HG03103 (cell line): ENCODE measurements around the gene MT1A.
"Not testable (repeated sequence)": the region's sequence is repeated elsewhere in the genome, so short reads cannot be mapped to it uniquely, and the experiment has no call there.

Experiments
- ATAC-seq: cut with Tn5 transposase; IDR thresholded peaks from one replicate; pipeline ENCODE4 v1.9.1; 2021; ENCODE audit warnings: low read depth; ENCODE audit not compliant: unreplicated experiment

The MT1A gene

DNA sequence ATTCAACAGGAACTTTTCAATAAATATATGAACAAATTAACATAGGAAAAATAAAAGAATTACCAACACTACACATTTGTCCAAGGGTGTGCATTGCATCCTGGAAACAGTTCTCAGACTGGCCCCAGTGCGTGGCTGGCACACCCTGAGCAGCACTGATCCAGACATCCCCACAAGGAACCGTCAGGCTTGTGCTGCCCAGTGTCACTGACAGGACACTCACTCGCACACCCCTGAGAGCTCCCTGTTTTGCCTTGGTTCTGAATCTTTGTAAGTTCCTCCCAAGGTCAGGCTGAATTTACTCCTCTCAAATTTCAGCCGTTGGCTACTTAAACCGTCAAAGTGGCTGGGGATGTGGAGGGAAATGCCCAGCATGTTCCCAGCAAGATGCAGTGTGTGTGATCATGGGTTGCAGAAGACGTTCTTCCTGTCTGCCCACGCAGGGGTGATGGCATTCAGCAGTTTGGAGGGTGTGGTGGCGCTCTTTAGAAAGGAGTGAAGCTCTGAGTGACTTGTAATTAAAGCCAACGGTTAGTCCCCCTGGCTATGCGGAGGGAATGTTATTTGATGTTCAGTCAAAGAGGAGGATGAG is 28.4 kb upstream of the MT1A start:
- ATAC-seq, result no peak

DNA sequence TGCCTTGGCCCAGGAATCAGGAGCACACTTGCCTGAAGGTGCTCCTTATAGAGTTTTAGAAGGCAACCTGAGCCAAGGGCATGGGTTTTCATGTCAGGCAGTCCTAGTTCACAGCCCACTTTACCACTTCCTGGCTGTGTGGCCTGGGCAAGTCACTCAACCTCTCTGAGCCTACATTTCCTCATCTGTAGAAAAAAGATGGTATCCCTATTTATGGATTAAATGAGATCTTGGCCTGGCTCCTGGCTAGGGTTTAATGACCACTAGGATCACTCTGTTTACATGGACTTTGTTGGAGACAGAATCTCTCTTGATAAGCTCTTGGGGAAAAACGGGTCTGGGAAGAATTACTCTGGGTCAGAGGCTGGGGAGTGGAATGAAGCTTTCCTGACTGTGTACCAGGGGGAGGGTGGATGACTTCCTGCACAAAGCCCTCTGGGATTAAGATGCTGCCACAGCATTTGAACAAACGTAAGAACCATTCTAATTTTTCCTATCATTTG is 27.8 kb upstream of the MT1A start:
- ATAC-seq, result no peak

DNA sequence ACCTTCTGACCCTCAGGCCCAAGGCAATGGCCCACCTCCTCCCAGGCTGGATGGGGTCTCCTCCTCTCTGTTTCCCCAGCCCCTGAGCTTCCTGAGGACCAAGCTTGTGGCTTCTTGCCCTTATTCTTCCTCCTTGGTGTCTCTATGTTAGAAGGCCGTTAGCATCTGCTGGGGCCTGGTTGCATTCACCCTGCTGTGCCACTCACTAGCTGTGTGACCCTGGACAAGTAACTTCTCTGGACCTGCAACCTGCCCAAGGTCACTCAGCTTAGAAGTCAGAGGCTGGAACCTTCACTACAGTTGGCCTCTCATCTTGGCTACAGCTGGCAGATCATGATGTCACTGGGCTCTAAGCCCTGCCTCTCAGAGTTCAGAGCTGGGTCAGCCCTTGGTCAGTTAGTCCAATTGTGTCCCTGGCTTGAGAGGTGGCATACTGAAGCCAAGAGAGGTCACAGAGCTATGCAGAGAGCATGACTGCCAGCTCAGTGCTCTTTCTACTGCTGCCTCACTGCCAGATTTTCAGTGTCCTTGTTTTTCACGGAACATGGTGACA is 27.1 kb upstream of the MT1A start:
- no peak for ATAC-seq

DNA sequence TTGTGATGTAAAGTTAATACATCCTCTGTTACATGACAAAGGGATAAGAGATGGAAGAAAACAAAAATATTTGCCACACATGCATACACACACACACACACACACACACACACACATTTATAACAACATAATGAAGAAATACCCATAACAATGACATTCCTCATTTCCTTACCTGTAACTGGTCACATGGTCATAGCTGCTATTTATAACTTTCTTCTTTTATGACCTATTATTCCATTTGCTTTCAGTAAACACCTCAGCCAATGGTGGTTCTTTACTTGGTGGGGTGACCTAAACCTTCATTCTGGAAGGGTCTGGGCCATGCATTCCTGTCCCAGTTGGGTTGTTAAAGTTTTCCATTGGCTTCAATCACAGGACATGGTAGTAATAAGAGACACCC is 24.8 kb upstream of the MT1A start:
- ATAC-seq, result no peak

DNA sequence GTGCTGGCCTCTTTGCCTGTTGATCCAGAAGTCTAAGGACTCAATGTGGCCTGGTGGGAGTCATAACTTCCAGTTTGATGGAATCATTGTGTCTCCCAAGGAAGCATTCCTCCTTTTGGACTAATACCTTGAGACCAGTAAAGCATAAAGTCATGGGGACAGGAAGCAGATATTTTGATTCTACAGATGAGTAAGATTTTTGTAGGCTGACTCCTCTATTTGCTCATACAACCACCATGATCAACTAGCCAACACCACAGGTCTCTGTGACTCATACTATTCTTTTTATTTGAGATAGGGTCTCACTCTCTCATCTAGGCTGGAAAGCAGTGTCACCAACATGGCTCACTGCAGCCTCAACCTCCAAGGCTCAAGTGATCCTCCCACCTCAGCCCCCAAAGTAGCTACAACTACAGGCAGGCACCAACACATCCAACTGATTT is 23.9 kb upstream of the MT1A start:
- ATAC-seq, result no peak

DNA sequence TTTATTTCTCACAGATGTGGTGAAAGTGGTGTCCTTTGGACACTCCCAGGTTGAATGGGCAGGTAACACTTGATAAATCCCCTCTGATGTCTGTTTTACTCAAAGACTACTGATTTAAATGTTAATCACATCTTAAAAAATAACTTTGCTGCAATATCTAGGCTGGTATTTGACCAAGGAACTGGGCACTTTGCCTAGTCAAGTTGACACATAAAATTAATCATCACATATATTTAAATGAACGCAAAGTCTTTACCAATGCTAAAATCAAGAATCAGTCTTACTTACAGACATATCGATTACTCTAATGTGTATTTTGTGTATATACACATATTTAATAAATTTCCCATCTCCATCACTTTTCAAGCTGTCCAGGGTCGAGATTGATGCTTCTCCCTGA is 23.1 kb upstream of the MT1A start:
- no peak for ATAC-seq

DNA sequence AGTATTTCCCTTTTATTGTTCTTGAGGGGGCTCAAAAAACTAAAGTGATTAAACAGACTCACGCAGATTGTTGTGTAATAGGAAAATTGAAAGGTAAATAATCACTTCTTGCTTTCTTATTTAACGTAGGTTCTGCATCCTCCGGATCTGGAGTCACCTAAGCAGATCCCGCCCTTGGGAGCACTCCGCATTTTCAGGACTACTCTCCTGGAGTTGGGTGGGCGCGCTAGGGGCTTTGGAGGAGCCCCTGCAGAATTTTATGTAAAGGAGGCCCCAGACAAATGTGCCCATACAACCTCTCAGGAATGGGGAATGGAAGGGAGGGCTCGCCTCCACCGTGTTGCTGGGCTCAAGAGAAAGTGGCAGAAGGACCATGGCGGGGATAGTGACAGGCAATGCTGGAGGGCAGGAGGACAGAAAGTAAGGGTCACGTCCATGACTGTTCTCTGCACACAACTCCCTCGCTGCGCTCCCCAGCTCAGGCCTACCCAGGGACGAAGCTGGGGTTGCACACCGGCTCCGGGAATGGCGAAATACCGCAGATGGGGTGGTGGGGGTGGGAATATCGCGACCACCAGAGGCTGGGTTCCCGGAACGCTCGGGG is 21.8 kb upstream of the MT1A start:
- no peak for ATAC-seq

DNA sequence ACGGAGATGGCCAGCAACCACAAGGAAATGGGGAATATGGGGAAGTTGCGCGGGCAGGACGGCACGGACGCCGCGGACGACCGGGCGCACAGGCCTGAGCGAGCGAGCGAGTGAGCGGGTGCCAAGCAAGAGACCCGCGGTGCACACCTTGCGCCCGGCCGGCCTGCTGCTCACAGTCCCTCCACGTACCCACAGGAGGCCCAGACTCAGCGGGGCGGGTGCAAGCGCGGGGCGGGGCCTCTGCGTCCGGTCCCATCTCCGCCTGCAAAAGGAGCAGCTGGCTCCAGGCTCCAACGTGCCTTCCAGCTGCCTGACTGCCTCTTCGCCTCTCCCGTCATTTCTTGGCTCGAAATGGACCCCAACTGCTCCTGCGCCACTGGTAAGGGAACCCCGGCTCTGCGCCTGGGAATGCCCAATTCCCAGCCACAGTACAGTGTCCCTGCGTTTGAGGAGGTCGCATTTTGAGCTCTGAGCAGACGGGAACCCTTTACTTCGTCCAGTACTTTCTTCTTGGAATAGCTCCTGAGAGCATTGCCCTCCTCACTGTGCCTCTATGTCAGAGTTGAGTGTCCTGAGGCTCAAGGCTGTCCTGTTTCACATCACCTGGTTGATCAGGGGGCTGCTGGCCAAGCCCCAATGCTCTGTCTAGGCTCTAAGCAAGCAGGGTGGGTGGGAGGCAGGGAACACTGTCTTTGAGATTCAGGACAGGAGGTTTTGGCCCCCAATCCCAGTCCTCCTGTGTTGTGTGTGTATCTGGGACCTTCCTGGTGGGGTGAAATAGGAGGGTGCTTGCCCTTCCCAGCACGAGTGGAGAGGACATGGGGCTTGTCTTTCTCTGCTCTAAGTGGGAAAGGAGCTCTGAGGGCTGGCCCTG is 21.0 kb upstream of the MT1A start:
- ATAC-seq, result no peak

DNA sequence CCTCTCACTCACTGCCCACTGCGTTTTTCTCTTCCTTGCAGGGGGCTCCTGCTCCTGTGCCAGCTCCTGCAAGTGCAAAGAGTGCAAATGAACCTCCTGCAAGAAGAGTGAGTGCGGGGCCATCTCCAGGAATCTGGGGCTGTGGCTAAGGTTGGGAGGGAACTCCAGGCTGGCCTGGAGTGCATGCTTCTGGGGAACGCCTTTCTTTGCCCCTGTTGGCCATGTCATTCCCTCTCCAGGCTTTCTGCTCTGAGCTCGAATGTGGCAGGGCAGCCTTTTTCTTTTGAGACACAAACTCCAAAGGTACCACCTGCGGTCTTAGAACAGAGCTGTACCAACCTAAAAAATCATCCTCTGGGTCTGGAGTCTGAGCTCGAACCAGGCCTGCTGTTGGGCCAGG is 20.3 kb upstream of the MT1A start:
- ATAC-seq, result no peak

DNA sequence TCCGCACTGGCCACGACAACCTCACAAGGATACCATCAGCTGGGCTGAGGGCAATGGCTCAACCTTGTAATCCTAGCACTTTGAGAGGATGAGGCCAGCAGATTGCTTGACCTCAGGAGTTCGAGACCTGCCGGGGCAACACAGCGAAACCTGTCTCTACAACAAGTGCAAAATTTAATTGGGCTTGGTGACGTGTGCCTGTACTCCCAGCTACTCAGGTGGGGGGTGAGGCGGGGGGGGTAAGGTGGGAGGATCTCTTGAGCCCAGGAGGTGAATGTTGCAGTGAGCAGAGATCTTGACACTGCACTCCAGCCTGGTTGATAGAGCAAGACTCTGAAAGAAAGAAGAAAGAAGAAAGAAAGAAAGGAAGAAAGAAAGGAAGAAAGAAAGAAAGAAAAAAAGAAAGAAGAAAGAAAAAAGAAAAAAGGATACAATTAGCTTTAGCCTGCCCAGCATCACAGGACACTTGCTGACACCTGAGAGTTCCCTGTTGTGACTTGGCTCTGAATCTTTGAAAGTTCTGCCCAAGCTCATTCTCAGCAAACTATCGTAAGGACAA is 18.0 kb upstream of the MT1A start:
- ATAC-seq, result no peak

DNA sequence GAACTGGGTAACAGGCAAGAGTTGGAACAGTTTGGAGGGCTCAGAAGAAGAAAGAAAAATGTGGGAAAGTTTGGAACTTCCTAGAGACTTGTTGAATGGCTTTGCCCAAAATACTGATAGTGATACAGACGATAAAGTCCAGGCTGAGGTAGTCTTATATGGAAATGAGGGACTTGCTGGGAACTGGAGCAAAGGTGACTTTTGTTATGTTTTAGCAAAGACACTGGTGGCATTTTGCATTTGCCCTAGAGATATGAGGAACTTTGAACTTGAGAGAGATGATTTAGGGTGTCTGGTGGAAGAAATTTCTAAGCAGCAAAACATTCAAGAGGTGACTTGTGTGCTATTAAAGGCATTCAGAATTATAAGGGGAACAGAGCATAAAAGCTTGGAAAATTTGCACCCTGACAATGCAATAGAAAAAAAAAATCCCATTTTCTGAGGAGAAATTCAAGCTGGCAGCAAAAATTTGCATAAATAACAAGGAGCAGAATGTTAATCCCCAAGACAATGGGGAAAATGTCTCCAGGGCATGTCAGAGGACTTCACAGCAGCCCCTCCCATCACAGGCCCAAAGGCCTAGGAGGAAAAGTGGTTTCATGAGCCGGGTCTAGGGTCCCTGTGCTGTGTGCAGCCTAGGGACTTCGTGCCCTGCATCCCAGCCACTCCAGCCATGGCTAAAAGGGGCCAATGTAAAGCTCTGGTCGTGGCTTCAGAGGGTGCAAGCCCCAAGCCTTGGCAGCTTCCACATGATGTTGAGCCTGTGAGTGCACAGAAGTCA is 16.6 kb upstream of the MT1A start:
- ATAC-seq, result not testable (repeated sequence)

DNA sequence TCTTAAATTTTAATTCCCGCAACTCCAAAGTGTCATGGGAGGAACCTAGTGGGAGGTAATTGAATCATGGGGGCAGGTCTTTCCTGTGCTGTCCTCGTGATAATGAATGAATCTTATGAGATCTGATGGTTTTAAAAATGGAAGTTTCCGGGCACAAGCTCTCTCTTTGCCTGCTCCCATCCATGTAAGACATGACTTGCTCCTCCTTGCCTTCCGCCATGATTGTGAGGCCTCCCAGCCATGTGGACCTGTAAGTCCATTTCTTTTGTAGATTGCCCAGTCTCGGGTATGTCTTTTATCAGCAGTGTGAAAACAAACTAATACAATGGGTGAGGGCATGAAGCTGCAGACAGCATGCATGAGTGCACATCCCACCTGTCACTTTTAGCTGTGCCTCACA is 15.3 kb upstream of the MT1A start:
- not testable (repeated sequence) for ATAC-seq

DNA sequence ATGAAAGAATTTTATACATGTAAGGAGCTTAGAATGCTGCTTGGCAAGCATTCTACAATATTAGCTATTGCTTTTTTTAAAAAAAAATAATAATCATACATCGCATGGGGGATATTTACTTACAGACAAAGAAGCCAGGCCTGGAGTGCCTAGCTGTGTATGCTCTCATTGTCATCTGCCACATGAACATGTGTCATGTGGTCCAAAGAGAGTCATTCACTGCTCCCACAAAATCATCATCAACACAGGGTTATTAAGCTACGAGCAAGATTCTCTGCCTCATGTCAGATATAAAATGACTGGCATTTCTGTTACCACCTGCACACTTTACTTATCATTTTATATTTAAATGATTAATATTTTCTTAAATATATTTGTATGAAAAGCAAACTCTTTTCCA is 14.8 kb upstream of the MT1A start:
- no peak for ATAC-seq

DNA sequence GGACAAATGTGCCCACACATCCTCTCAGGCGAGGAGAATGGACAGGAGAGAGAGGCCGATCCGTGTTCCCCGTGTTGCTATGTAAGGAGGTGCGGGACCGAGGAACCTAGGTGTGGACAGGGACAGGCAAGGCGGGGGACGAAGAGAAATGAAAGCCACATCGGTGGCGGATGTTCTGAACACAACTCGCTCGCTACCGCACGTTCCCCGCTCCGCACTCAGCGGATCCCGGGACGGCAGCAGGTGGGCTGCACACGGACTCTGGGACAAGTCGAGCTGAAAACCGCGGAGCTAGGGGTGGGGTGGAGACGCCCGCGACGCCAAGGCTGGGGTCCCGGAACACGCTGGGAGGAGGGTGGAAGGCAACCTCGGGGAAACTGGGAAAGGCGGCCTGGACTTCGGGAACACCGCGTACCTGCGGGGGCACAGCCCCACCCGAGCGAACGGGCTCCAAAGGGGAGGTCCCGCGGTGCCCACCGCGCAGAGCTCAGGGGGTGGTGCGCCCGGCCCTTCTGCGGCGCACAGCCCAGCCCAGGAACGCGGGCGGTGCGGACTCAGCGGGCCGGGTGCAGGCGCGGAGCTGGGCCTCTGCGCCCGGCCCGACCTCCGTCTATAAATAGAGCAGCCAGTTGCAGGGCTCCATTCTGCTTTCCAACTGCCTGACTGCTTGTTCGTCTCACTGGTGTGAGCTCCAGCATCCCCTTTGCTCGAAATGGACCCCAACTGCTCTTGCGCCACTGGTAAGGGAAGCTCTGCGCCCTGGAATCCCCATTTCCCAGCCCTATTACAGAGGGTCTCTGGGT is 13.1 kb upstream of the MT1A start, which contains the start of gene MT1E:
Gene MT1E (plus strand): TSS at position 642 of the 803 bp plus-strand sequence. CDS start 71 bp downstream, at position 713.
- no peak for ATAC-seq

DNA sequence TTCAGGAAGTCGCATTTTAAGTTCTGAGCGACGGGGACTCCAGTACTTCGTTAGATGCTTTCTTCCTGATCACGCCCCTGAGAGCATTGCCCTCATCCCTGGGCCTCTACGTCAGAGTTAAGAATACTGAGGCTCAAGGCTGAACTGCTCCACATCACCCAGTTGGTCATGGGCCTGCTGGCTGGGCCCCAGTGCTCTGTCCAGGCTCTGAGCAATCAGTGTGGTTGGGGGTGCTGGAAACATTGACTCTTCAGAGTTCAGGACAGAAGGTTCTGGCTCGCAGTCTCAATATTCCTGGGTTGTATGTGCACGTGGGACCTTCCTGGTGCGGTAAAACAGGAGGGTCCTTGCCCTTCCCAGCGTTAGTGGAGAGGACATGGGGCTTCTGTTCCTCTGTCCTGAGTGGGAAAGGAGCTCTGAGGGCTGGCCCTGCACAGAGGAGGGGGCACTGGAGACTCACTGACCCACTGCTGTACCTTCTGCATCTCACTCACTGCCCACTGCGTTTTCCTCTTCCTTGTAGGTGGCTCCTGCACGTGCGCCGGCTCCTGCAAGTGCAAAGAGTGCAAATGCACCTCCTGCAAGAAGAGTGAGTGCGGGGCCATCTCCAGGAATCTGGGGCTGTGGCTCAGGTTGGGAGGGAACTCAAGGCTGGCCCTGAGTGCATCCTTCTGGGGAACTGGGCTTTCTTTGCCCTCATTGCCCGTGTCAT is 12.4 kb upstream of the MT1A start:
- ATAC-seq, result no peak

DNA sequence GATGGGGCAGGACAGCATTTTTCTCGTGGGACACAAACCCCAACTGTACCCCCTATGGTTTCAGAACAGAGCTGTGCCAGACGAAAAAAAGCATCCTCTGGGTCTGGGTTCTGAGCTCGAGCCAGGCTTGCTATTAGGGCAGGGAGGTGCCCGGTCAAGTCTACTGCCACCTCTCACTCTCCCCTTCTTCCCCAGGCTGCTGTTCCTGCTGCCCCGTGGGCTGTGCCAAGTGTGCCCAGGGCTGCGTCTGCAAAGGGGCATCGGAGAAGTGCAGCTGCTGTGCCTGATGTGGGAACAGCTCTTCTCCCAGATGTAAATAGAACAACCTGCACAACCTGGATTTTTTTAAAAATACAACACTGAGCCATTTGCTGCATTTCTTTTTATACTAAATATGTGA is 11.8 kb upstream of the MT1A start:
- ATAC-seq, result no peak

DNA sequence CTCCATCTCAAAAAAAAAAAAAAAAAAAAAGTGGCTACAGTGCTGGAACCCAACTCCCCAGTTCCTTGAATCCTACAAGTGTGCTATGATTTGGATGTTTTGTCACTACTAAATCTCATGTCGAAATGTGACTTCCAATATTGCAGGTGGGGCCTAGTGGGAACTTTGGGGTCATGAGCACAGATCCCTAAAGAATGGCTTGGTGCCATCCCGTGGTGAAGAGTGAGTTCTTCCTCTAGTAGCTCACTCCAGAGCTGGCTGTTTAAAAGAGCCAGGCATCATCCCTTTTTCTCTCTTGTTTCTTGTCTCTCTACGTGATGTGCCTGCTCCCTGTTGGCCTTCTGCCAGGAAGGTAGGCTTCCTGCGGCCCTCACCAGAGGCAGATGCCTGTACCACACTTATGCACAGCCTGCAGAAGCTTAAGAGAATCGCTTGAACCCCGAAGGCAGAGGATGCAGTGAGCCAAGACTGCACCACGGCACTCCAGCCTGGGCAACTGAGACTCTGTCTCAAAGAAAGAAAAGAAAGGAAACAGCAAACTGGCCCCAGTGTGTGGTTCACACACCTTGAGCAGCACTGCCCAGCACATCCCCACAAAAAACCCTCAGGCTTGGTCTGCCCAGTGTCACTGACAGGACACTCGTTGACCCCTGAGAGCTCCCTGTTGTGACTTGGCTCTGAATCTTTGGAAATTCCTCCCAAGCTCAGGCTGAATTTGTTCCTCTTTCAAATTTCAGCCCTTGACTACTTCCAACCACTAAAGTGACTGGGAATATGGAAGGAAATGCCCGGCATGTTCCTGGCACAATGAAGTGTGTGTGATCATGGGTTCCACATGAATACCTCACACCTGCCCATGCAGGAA is 9.7 kb upstream of the MT1A start:
- ATAC-seq, result no peak

DNA sequence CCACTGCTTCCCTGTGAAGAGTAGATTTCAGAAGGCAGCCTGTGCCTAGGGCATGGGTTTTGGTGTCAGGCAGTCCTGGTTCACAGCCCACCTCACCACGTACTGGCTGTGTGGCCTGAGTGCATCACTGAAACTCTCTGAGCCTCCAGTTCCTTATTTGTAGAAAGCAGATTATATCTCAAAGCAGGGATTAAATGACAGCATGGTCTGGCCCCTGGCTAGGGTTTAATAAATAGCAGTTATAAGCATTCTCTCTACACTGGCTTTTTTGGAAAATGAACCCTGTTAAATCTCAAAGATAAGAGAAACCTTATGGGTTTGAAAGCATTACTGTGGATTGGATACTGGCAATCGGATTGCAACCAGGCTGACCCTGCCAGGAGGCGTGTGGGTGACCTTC is 8.9 kb upstream of the MT1A start:
- ATAC-seq, result no peak
